AG09319 (cell line): ENCODE data around the gene TRIM15.
"Not testable (repeated sequence)": the region's sequence is repeated elsewhere in the genome, so short reads cannot be mapped to it uniquely, and the experiment has no call there.

Experiments used
- DNase-seq: peaks from one replicate; pipeline ENCODE4 v3.0.0-alpha.2; 2010; ENCODE audit warnings: low read depth; ENCODE audit errors: extremely low read depth
- TF ChIP-seq, protein P1 (sequence below): IDR thresholded peaks from 2 replicates; pipeline ENCODE4 v1.5.1; 2011; ENCODE audit warnings: low read depth, mild to moderate bottlenecking, inconsistent platforms, low read length, moderate library complexity

TRIM15 gene

DNA sequence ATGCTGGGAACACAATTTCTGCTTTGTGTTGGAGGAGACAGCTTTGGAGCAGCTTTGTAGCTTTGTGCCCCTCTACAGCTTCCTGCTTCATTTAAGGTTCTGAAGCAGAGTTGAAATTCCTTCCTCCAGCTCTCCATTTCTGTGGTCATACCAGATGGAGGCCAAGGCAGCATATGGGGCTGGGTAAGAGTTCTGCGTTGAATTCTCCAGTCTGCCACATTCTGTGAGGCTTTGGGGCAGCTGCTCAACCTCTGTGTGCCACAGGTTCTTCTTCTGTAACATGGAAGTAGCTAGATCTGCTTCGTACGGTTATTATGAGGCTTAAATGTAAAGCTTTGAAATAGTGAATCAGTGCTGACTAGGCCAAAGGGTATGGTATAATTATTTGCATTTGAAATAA lies 52.8 kb downstream of the TRIM15 start:
- TF ChIP-seq, protein P1, sequence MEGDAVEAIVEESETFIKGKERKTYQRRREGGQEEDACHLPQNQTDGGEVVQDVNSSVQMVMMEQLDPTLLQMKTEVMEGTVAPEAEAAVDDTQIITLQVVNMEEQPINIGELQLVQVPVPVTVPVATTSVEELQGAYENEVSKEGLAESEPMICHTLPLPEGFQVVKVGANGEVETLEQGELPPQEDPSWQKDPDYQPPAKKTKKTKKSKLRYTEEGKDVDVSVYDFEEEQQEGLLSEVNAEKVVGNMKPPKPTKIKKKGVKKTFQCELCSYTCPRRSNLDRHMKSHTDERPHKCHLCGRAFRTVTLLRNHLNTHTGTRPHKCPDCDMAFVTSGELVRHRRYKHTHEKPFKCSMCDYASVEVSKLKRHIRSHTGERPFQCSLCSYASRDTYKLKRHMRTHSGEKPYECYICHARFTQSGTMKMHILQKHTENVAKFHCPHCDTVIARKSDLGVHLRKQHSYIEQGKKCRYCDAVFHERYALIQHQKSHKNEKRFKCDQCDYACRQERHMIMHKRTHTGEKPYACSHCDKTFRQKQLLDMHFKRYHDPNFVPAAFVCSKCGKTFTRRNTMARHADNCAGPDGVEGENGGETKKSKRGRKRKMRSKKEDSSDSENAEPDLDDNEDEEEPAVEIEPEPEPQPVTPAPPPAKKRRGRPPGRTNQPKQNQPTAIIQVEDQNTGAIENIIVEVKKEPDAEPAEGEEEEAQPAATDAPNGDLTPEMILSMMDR: no peak
- DNase-seq: no peak

- DNase-seq: no peak
Measured at GRCh38 chr6:30219244-30219643, 55.9 kb downstream of the TRIM15 start.

GRCh38 chr6:30221395-30221794 lies 58.0 kb downstream of the TRIM15 start:
- DNase-seq: not testable (repeated sequence)

More at GRCh38 chr6:30219244-30219643, 55.9 kb downstream of the TRIM15 start:
- TF ChIP-seq, protein P1: peak; percentile 92

GRCh38 chr6:30221956-30222355 lies 58.6 kb downstream of the TRIM15 start:
- not testable (repeated sequence) for DNase-seq
